ENCODE data around the gene TRABD2B.
A peak's percentile ranks its signal among the peaks of the same experiment; 100 is the strongest.

The TRABD2B gene

GRCh38 chr1:47997289-47998200, at the start of gene TRABD2B:
TSS of gene TRABD2B (minus strand) at chr1:47997385.
- peak; percentile 10 to 11 for DNase-seq (ENCODE audit: low read depth in 2 of 2)

DNA sequence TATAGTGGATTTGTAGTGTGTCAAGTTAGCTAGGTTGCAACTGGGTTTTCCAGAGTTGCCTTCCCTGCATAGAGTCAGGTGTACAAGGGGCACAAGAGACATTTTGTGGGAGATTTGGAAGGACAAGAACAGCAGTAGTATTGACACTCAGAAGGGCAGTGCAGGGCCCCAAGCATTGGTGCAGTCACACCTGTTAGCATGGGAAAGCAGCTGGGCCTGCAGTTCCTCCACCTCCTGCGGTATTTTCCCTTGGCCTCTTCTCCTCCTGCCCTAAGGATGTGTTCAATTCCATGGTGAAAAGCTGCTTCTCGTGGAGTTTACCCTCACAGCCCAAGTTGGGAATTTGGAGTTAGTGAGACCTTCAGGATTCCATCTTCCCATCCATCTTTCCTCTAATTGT, 47.1 kb upstream of the TRABD2B start:
- DNase-seq (ENCODE audit: low read depth in 2 of 2), result no peak

DNA sequence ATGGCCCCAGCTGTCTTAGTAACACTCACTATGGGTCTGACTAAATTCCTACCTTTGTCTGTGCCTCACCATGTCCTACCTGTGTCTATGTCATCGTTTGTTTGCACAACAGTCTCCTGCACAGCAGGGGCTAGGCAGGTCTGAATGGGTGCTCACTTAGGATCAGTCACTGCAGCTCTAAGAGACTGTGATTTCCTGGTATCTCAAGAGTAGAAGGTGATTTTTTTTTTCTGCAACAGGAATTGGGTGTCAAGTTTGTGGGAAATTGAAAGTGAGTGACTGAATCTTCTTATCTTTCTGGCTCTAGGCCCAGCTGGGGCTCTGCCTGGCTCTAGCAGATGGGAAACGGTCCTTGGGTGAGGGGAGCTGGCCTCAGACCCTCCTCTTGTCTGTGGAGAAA, 46.4 kb upstream of the TRABD2B start:
- DNase-seq (ENCODE audit: low read depth in 2 of 2), result no peak

- DNase-seq (ENCODE audit: low read depth in 2 of 2), result no peak
Measured at GRCh38 chr1:48040154-48040553, 43.0 kb upstream of the TRABD2B start.

GRCh38 chr1:48039088-48040054, 42.2 kb upstream of the TRABD2B start:
- DNase-seq (ENCODE audit: low read depth in 2 of 2), result no peak

- DNase-seq (ENCODE audit: low read depth in 2 of 2), result no peak
Measured at GRCh38 chr1:48038270-48038767, 41.1 kb upstream of the TRABD2B start.

- DNase-seq (ENCODE audit: low read depth in 2 of 2), result no peak
Measured at GRCh38 chr1:48036710-48037355, 39.6 kb upstream of the TRABD2B start.

GRCh38 chr1:48035371-48036141, 38.4 kb upstream of the TRABD2B start:
- no peak for DNase-seq (ENCODE audit: low read depth in 2 of 2)

- DNase-seq (ENCODE audit: low read depth in 2 of 2), result no peak
Measured at GRCh38 chr1:48033495-48034045, 36.4 kb upstream of the TRABD2B start.

DNA sequence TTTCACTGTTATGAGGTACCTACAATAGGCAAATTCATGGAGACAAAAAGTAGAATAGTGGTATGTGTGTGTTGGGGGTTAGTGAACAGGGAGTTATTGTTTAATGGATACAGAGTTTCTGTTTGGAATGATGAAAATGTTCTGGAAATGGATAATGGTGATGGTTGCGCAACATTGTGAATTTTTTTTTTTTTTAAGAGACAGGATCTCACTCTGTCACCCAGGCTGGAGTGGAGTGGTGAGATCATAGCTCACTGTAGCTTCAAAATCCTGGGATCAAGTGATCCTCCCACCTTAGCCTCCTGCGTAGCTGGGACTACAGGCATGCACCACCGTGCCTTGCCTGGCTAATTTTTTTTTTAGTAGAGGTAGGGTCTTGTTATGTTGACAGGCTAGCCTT, 34.5 kb upstream of the TRABD2B start:
- DNase-seq (ENCODE audit: low read depth in 2 of 2), result no peak

DNA sequence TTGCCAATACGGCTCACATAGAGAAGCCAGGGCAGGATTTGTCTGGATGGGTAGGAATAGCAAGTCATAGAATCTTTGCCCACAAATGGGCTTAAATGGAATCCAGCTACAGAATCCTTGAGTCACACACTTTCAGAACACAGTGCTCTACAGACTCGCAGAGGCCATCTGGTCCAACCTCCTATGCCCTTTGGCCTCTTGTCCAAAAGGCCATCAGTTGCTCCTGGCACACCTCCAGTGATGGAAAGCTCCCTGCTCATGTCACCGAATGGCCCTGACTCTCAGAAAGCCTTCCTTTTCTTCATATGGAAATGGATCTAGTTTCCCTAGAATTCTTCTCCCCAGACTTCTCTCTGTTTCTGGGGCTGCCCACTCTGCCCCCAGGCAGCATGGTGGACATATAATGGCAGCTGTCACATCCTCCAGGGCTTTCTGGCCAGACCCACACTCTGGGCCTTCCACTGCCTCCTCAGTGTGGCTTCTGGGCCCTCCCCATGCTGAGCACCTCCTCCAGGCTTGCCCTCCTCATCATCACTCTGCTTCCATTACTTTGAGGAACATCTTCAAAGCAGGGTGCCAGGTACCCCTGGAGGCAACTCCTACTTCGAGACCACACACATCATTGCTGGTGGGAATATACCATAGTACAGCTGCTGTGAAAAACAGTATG, 33.6 kb upstream of the TRABD2B start:
- no peak for DNase-seq (ENCODE audit: low read depth in 2 of 2)

DNA sequence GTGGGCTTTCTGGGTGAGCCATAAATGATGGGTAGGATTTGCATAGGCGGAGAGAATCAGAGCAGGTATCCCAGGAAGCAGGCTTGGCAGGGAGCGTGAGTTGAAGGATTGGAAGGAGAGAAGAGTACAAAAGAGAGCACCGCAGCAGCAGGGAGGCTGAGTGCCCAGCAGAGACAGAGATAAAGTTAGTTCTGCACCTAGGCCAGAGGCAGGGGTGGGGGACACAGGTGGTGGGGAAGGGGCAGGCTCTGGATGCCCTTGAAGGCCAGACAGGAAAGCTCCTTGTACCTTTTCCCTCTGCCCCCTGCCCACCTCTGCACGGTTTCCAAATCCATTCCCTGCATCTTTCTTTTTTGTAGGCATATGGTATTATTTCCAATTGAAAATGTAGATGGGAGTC, 33.0 kb upstream of the TRABD2B start:
- DNase-seq (ENCODE audit: low read depth in 2 of 2), result no peak

GRCh38 chr1:48028218-48029069, 31.3 kb upstream of the TRABD2B start:
- no peak for DNase-seq (ENCODE audit: low read depth in 2 of 2)

DNA sequence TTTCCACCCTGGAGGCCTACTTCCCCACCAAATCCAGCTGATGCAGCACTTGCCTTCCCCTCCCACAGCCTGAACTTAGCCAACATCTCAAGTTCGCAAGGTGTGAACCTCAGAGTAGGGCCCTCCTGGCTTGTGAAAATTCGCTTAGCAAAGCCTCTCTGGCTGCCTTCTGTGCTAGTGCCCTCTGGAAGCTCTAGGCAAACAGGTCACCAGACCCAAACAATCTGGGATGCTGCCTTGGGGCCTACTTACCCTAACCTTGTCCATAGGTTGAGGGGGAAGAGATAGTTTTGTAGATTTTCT, 30.3 kb upstream of the TRABD2B start:
- no peak for DNase-seq (ENCODE audit: low read depth in 2 of 2)

DNA sequence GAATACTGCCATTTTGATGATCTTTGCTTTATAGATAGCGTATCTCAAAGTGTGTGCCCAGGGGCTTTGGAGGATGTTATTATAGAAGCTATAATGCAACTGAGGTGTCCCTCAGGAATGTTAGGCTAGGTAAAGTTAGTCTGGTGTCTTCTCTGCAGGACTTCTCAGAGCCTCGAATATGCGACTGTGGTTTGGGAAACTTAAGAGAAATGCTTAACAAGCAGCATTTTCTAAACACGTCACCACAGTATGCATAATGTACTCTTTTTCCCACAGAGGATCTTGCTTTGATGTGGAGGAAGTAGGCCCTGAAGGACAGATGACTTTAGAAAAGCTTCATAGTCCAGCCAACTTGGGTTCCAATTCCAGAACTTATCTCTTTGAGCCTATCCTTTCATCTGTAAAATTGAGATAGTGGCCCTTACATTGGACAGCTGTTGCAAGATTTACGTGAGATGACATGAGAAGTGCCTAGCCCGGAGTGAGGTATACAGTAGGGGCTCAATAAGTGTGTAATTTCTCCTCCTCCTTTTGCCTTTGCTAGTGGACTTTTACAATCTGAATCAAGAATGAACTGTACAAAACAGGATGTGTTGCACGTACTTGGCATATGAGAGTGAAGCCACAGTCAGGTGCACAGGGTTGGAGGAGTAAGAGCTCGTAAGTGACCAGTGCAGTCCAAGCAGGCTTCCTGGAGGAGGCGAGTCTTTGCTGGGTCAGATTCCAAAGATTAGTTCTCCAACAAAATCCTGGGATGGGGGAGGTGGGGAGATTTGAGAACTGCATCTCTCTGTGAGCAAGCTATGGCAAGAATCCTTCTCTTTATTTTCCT, 29.7 kb upstream of the TRABD2B start:
- no peak for DNase-seq (ENCODE audit: low read depth in 2 of 2)

DNA sequence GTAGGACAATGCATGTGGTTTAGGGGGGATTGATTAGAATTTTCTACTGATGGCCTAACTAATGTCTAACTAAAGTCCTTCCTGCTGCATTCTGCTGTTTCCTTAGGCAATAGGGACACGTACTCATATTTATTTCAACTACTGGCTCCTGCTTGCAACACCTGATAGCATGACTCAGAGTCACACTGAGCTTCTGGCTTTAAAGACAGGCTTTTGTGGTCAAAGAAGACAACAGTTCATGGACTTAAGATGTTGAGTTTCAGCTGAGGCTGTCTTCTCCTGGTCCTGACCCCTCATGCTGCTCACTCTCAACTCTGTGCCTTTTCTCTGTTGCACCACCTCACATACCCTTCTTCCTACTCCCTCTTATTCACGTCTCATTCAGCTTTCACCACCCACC, 29.1 kb upstream of the TRABD2B start:
- no peak for DNase-seq (ENCODE audit: low read depth in 2 of 2)

DNA sequence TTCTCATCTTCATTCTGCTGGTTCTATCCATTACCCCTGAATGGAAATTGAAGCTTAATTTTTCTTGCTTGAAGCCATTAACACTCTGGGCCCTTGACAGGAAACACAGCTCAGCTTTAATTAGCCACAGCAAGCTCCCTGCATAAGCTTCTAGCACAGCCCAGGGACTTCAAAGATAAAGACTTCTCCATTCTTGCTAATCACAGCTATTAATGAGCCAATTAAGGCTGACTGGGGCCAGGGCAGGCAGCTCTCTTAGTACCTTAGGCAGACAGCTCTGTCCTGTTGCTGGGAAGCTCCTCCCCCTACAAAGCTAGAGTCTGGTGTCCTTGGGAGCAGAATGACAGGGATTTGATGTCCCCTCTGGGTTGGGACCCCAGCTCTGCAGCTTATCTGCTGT, 27.9 kb upstream of the TRABD2B start:
- no peak for DNase-seq (ENCODE audit: low read depth in 2 of 2)

- no peak for DNase-seq (ENCODE audit: low read depth in 2 of 2)
Measured at GRCh38 chr1:48023488-48023887, 26.3 kb upstream of the TRABD2B start.

DNA sequence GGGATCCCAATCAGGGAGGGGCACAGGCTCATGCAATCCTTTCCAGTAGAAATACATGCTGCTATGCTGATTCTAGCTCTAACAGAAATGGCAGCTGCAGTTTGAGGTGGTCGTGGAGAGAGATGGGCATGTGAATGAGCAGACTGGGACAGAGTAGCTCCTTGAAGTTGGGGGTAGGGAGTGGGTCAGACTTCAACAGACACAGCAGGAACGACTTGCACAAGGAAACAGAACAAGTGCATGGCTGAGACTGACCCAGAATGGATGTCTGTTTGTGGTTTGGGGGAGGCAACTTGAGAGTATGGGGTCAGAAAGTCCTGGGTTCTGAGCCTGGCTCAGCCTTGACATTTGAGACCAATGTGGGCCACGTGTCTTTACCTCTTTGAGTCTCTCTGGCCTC, 25.1 kb upstream of the TRABD2B start:
- DNase-seq (ENCODE audit: low read depth in 2 of 2), result no peak

Measured in activated CD8-positive, alpha-beta memory T cell treated with anti-CD3 and anti-CD28 coated beads for 4 hours (primary cell).